Hepatocyte (in vitro differentiated cells): ENCODE measurements around the gene CMSS1.

ENCODE experiments used
- EZH2 ChIP-seq: fragments of 200-600 bp; sonication (generic); IDR thresholded peaks from 2 replicates; pipeline ENCODE4 v1.6.1; 2016; ENCODE audit warnings: antibody characterized with exemption, mild to moderate bottlenecking, borderline replicate concordance
- EZH2phosphoT487 ChIP-seq: fragments of 200-600 bp; sonication (generic); IDR thresholded peaks from one replicate; pipeline ENCODE4 v1.6.1; 2018; ENCODE audit warnings: antibody characterized with exemption, mild to moderate bottlenecking, low read depth, moderate library complexity; ENCODE audit not compliant: unreplicated experiment, severe bottlenecking
- TF ChIP-seq, protein P1 (sequence below): fragments of 200-600 bp; sonication (generic); IDR thresholded peaks from 2 replicates; pipeline ENCODE4 v1.5.1; 2016; ENCODE audit warnings: antibody characterized with exemption, mild to moderate bottlenecking; ENCODE audit not compliant: poor library complexity

DNA sequence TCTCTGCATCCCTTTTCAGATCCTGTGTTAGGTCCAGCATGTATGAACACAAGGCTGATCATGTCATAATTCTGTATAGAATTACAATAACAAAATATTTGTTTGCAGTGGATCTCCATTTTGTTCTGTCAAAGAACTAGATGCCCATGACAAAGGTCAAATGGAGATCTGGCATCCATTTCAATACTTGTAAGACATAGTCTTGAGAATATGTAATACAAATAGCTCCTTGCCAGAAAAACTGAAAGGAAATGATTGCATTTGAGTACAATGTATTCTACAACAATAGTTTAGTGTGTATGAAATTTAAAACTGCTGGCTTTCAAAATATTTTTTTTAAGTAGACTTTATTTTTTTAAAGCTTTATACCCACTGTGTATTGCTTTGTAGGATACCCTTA, 101.1 kb downstream of the CMSS1 start:
- TF ChIP-seq, protein P1, sequence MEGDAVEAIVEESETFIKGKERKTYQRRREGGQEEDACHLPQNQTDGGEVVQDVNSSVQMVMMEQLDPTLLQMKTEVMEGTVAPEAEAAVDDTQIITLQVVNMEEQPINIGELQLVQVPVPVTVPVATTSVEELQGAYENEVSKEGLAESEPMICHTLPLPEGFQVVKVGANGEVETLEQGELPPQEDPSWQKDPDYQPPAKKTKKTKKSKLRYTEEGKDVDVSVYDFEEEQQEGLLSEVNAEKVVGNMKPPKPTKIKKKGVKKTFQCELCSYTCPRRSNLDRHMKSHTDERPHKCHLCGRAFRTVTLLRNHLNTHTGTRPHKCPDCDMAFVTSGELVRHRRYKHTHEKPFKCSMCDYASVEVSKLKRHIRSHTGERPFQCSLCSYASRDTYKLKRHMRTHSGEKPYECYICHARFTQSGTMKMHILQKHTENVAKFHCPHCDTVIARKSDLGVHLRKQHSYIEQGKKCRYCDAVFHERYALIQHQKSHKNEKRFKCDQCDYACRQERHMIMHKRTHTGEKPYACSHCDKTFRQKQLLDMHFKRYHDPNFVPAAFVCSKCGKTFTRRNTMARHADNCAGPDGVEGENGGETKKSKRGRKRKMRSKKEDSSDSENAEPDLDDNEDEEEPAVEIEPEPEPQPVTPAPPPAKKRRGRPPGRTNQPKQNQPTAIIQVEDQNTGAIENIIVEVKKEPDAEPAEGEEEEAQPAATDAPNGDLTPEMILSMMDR = no peak
- TF ChIP-seq EZH2 = no peak
- TF ChIP-seq EZH2phosphoT487 = no peak
